Measurements from ENCODE around the gene TMPRSS2.

The TMPRSS2 gene

GRCh38 chr21:41449613-41450012, 58.3 kb downstream of the TMPRSS2 start:
- no peak for DNase-seq (ENCODE audit: low read depth)

- no peak for DNase-seq (ENCODE audit: low read depth)
These were observed 60.6 kb downstream of the TMPRSS2 start for GRCh38 chr21:41447356-41447755.

- DNase-seq (ENCODE audit: low read depth): no peak
These were observed 61.4 kb downstream of the TMPRSS2 start for GRCh38 chr21:41446586-41446985.

GRCh38 chr21:41445465-41445862, 62.5 kb downstream of the TMPRSS2 start:
- DNase-seq (ENCODE audit: low read depth): no peak

- no peak for DNase-seq (ENCODE audit: low read depth)
These were observed 63.1 kb downstream of the TMPRSS2 start for GRCh38 chr21:41444703-41445464.

- no peak for DNase-seq (ENCODE audit: low read depth)
These were observed 64.4 kb downstream of the TMPRSS2 start for GRCh38 chr21:41443562-41443961.

GRCh38 chr21:41442481-41443186, 65.3 kb downstream of the TMPRSS2 start:
- DNase-seq (ENCODE audit: low read depth): no peak

- DNase-seq (ENCODE audit: low read depth): no peak
These were observed 66.4 kb downstream of the TMPRSS2 start for GRCh38 chr21:41441546-41441945.

- DNase-seq (ENCODE audit: low read depth): no peak
These were observed 68.7 kb downstream of the TMPRSS2 start for GRCh38 chr21:41439248-41439647.

GRCh38 chr21:41438425-41439113, 69.4 kb downstream of the TMPRSS2 start:
- DNase-seq (ENCODE audit: low read depth): no peak

GRCh38 chr21:41437729-41438128, 70.2 kb downstream of the TMPRSS2 start:
- no peak for DNase-seq (ENCODE audit: low read depth)

GRCh38 chr21:41435706-41436105, 72.3 kb downstream of the TMPRSS2 start:
- no peak for DNase-seq (ENCODE audit: low read depth)

GRCh38 chr21:41433566-41433965, 74.4 kb downstream of the TMPRSS2 start:
- DNase-seq (ENCODE audit: low read depth): no peak

GRCh38 chr21:41432562-41433460, 75.1 kb downstream of the TMPRSS2 start:
- no peak for DNase-seq (ENCODE audit: low read depth)

GRCh38 chr21:41431788-41432548, 76.0 kb downstream of the TMPRSS2 start:
- no peak for DNase-seq (ENCODE audit: low read depth)

GRCh38 chr21:41429925-41430491, 78.0 kb downstream of the TMPRSS2 start:
- DNase-seq (ENCODE audit: low read depth): no peak

GRCh38 chr21:41429305-41429704, 78.7 kb downstream of the TMPRSS2 start:
- DNase-seq (ENCODE audit: low read depth): no peak

- no peak for DNase-seq (ENCODE audit: low read depth)
These were observed 79.1 kb downstream of the TMPRSS2 start for GRCh38 chr21:41428847-41429246.

GRCh38 chr21:41428311-41428710, 79.6 kb downstream of the TMPRSS2 start:
- no peak for DNase-seq (ENCODE audit: low read depth)

GRCh38 chr21:41427556-41427955, 80.4 kb downstream of the TMPRSS2 start:
- DNase-seq (ENCODE audit: low read depth): no peak
